SK-N-MC (cell line): ENCODE measurements around the gene KDM2A.

Experiments
- DNase-seq: peaks from one replicate; pipeline ENCODE4 v3.0.0-alpha.2; 2011; ENCODE audit warnings: low read depth, low spot score
- H3K27ac ChIP-seq: fragments of 200-600 bp; sonication (generic); 2 replicates; pipeline ENCODE4 v1.5.1; 2016; ENCODE audit warnings: mixed run types
- H3K36me3 ChIP-seq: fragments of 200-600 bp; sonication (generic); 2 replicates; pipeline ENCODE4 v1.6.1; 2017; ENCODE audit warnings: antibody characterized with exemption, low read length, mixed read lengths; ENCODE audit not compliant: insufficient read depth
- H3K4me3 ChIP-seq: fragments of 200-600 bp; sonication (generic); 2 replicates; pipeline ENCODE4 v1.5.1; 2016
- H3K9ac ChIP-seq: fragments of 200-600 bp; sonication (generic); 2 replicates; pipeline ENCODE4 v1.8.0; 2017; ENCODE audit warnings: mixed run types, mixed read lengths; ENCODE audit not compliant: insufficient read length
- H3K9me3 ChIP-seq: fragments of 200-600 bp; sonication (generic); 2 replicates; pipeline ENCODE4 v1.6.1; 2017; ENCODE audit warnings: low read depth, mild to moderate bottlenecking, antibody characterized with exemption, low read length, moderate library complexity, mixed read lengths
- EZH2 ChIP-seq: fragments of 200-600 bp; sonication (generic); IDR thresholded peaks from one replicate; pipeline ENCODE4 v1.6.1; 2017; ENCODE audit warnings: antibody characterized with exemption
- FOXP2 ChIP-seq: optimal IDR thresholded peaks from 2 replicates; pipeline ENCODE3; 2011; ENCODE audit warnings: mild to moderate bottlenecking, moderate library complexity; ENCODE audit not compliant: insufficient read depth; ENCODE audit errors: extremely low read length, control extremely low read depth
- POLR2AphosphoS5 ChIP-seq: IDR thresholded peaks from 2 replicates; pipeline ENCODE4 v1.6.1; 2012; ENCODE audit warnings: mild to moderate bottlenecking, low read depth, low read length, borderline replicate concordance

Gene KDM2A

DNA sequence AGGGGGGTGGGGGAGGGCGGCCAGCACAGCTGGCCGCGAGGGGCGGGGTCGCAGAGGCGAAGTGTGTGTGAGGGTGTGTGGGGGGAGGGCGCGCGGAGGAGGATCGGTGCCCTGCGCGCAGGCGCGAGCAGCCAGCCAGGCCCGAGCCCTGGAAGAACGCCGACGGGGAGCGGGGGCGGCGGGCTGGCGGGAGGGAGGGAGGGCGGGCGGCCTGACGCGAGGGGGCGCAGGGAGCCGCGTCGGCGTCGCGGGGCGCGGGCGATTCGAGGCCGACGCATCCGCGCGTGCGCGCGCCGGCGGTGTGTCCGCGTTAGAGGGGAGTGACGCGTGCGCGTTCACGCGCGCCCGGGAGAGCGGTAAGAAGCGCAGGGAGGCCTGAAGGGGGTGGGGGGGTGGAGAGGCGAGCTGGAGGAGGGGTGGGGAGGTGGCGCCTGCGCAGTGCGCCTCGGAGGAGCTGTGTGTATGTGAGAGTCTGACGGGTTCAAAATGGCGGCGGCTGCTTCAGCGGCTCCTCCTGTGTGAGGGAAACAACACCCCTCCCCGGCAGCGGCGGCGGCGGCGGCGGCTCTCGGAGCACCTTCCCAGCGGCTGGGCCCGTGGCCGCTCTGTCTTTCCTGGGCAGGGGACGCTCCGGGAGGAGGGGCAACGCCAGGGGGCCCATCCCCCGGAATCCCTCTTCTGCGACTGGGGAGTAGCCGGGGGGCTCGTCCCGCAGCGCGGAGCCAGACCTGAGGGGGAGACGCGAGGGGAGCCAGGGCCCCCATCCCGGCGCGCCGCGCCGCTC lies at the start of gene KDM2A:
Gene KDM2A, plus strand, starts transcription at position 463 of the 784 bp plus-strand sequence. CDS start 2,054 bp downstream, outside the sequence.
- peak within 1 kb of the TSS; percentile 76; the same call in 1 of the 2 replicates for H3K27ac ChIP-seq
- H3K9me3 ChIP-seq: no peaks in the 10 kb centered on the region

DNA sequence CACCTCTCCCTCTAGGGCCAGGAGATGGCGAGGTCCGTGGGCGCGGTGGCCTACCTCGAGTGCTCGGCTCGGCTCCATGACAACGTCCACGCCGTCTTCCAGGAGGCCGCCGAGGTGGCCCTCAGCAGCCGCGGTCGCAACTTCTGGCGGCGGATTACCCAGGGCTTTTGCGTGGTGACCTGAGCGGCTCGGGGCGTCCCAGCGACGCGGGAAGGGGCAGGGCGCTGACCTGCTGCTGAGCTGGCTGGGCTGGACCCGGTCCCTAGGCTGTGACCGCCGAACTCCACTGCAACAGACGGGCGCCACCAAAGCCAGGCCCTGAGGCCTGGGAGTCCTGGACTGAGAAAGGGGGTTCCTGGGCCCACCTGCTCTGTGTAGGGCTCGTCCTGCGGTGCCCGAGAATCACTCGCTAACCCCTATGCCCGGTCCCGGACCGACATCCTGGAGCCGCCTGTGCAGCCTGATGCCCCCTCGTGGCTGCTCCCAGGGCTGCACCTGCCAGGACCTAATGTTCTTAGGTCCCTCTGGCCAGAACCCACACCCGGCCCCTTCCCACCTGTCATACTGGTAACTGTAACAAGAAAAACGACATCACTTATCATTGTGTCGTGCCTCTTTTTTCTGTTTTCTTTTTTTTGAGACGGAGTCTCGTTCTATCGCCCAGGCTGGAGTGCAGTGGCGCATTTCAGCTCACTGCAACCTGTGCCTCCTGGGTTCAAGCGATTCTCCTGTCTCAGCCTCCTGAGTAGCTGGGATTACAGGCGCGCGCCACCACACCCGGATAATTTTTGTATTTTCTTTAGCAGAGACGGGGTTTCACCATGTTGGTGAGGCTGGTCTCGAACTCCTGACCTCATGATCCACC lies 47.4 kb upstream of the KDM2A start:
- Histone ChIP-seq H3K36me3 (no peaks in the 10 kb centered on the region), H3K4me3 (no peak overlapping the region), H3K27ac (no peak overlapping the region), H3K9me3 (no peaks in the 10 kb centered on the region), H3K9ac (no peak overlapping the region)
- DNase-seq: no peak
- TF ChIP-seq EZH2 (no peak), FOXP2 (no peak), POLR2AphosphoS5 (no peak)

More for the DNA sequence above, at the start of gene KDM2A:
- peak; percentile 63 for DNase-seq
- H3K36me3 ChIP-seq: peaks cover 13% of the 10 kb centered on the region
- peak within 1 kb of the TSS; percentile 90 for H3K9ac ChIP-seq
- H3K4me3 ChIP-seq: peak within 1 kb of the TSS; percentile 96
- TF ChIP-seq EZH2 (no peak), FOXP2 (peak; percentile 78), POLR2AphosphoS5 (peak; percentile 76)

DNA sequence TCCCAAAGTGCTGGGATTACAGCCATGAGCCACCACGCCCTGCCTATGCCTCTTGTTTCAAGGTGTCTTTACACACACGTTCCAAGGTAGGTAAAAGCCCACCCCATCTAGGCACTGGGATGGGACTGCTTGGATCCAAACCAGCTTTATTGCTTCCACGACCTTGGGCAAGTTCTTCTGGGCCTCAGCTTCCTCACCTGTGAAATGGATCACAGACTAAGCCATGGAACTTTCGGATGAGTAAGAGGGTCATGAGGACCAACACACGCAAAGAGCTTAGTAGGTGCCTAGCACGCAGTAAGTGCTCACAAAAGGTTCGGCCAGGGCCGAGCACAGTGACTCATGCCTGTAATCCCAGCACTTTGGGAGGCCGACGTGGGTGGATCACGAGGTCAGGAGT lies 46.8 kb upstream of the KDM2A start:
- Histone ChIP-seq H3K4me3 (no peak overlapping the region), H3K36me3 (no peaks in the 10 kb centered on the region), H3K9ac (no peak overlapping the region), H3K27ac (no peak overlapping the region), H3K9me3 (no peaks in the 10 kb centered on the region)
- no peak for DNase-seq
- no peak for TF ChIP-seq EZH2
- no peak for TF ChIP-seq FOXP2
- TF ChIP-seq POLR2AphosphoS5: no peak

DNA sequence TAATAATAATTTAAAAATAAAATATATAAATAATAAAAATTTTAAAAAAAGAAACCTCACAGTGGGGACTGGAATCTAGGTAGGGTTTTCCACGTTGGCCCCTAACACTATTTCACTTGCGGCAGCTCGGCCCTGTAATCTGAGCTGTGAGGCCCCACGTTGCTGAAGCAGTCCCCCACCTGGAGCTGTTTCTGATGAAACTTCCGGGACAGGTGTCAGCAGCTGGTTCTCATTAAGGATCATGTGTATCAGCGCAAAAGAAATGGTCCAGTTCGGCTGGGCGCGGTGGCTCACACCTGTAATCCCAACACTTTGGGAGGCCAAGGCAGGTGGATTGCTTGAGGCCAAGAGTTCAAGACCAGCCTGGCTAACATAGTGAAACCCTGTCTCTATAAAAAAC lies 45.2 kb upstream of the KDM2A start:
- TF ChIP-seq POLR2AphosphoS5: no peak
- TF ChIP-seq EZH2: no peak
- no peak for TF ChIP-seq FOXP2
- Histone ChIP-seq H3K9ac (no peak overlapping the region), H3K9me3 (no peaks in the 10 kb centered on the region), H3K27ac (no peak overlapping the region), H3K4me3 (no peak overlapping the region), H3K36me3 (no peaks in the 10 kb centered on the region)
- DNase-seq: no peak

DNA sequence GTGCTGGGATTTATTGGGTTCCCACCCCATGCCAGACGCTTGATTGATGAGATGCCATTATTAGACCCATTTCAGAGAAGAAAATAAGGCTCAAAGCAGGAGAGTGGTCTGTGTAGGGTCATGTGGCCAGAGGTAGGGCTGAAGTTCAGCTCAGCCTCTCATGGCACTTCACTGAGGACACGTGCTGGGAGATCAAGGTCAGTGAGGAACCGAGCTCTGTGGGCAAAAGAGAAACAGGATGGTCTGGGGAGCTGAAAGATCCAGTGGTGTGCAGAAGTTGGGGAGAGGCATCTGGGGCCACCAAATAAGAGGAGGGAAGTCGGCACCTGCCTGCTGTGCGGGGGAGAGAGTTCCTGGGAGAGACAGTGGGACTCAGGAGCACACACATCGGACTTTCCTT lies 42.9 kb upstream of the KDM2A start:
- Histone ChIP-seq H3K4me3 (no peak overlapping the region), H3K27ac (peak overlapping the region; percentile 67), H3K9me3 (no peaks in the 10 kb centered on the region), H3K36me3 (no peaks in the 10 kb centered on the region), H3K9ac (no peak overlapping the region)
- TF ChIP-seq EZH2: no peak
- TF ChIP-seq POLR2AphosphoS5: no peak
- no peak for TF ChIP-seq FOXP2
- no peak for DNase-seq

DNA sequence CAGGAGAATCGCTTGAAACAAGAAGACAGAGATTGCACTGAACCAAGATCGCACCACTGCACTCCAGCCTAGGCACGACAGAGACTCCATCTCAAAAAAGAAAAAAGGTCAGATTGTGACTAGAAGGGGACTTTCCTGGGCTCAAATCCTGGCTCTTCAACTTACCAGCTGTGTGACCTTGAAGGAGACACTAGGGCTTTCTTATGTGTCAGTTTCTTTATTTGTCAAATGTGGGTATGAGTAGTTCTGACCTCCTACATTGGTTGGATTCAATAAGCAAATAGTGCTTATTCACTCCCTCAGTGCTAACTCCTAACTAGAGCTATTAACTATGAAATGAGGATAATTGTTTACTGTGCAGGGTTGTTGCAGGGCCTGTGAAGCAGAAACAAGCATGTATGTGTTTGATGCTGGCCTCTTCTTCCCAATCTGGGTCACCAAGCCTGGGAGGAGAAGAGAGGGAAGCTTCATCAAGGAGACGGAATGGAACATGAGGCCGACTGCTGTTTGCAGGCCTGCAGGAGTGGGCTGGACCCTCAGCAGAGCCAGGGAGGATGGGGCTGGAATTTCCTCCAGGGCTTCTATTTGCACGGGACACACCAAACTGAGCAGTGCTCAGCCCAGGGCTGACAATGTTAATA lies 39.9 kb upstream of the KDM2A start:
- TF ChIP-seq EZH2 (no peak), FOXP2 (no peak), POLR2AphosphoS5 (no peak)
- no peaks in the 10 kb centered on the region for H3K36me3 ChIP-seq

DNA sequence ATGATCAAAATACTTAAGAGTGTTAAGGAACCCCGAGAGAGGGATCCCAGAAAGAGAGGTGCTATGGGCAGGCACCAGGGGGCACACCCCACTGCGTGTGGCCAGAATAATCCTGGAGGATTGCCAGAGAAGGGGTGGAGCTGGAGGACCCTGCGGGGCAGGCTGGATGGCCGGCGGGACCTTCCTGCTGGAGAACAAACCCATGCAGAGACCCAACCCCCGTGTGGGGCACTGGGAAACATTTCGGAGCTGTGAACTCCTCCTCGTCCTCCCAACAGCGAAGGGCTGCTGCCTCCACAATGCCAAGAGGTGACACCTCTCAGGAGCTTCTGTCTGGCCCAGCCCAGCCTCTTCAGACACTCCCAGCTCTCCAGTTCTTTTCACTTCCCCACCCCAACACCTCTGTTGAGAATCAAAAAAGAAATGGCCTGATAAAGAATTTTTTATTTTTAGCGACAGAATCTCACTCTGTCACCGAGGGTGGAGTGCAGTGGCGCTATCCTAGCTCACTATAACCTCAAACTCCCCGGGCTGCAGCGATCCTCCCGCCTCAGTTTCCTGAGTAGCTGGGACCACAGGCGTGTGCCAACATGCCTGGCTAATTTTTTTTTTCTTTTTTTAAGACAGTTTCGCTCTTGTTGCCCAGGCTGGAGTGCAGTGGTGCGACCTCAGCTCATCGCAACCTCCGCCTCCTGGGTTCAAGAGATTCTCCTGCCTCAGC lies 36.8 kb upstream of the KDM2A start:
- DNase-seq: no peak
- no peak overlapping the region for H3K27ac ChIP-seq
- H3K9me3 ChIP-seq: no peaks in the 10 kb centered on the region
- TF ChIP-seq FOXP2: no peak
- TF ChIP-seq EZH2: no peak
- TF ChIP-seq POLR2AphosphoS5: no peak
- no peak overlapping the region for H3K4me3 ChIP-seq
- H3K9ac ChIP-seq: peak overlapping the region; percentile 45
- H3K36me3 ChIP-seq: no peaks in the 10 kb centered on the region

More for the DNA sequence above, 39.9 kb upstream of the KDM2A start:
- Histone ChIP-seq H3K4me3 (no peak overlapping the region), H3K9me3 (no peaks in the 10 kb centered on the region), H3K9ac (no peak overlapping the region), H3K27ac (peak overlapping the region; percentile 72)
- no peak for DNase-seq
